GM23338 (cell line): ENCODE measurements around the gene TMEM8B.

Experiments used
- CREB1 ChIP-seq: fragments of 250-450 bp; sonication (Bioruptor Pico); IDR thresholded peaks from 2 replicates; pipeline ENCODE4 v1.5.0; 2020; ENCODE audit warnings: low read depth, mild to moderate bottlenecking, moderate library complexity
- EZH2 ChIP-seq: fragments of 200-600 bp; sonication (generic); IDR thresholded peaks from one replicate; pipeline ENCODE4 v1.8.0; 2017; ENCODE audit warnings: antibody characterized with exemption, mild to moderate bottlenecking, low read depth; ENCODE audit not compliant: unreplicated experiment
- EZH2phosphoT487 ChIP-seq: fragments of 200-600 bp; sonication (generic); IDR thresholded peaks from one replicate; pipeline ENCODE4 v1.8.1; 2018; ENCODE audit warnings: antibody characterized with exemption; ENCODE audit not compliant: unreplicated experiment
- JUNB ChIP-seq: IDR thresholded peaks from one replicate; pipeline ENCODE4 v1.6.1; 2016; ENCODE audit warnings: antibody characterized with exemption; ENCODE audit not compliant: unreplicated experiment
- POLR2AphosphoS5 ChIP-seq: IDR thresholded peaks from 2 replicates; pipeline ENCODE4 v1.6.1; 2016; ENCODE audit warnings: antibody characterized with exemption, low read depth
- REST ChIP-seq: IDR thresholded peaks from one replicate; pipeline ENCODE4 v1.6.1; 2018; ENCODE audit warnings: antibody characterized with exemption; ENCODE audit not compliant: unreplicated experiment
- ZNF114 ChIP-seq: fragments of 250-450 bp; sonication (Bioruptor Pico); IDR thresholded peaks from 2 replicates; pipeline ENCODE4 v1.5.0; 2020; ENCODE audit warnings: mild to moderate bottlenecking, moderate library complexity
- TF ChIP-seq, protein P1 (sequence below), 2 experiments: fragments of 200-600 bp in 1 of 2; sonication (generic) in 1 of 2; conservative IDR thresholded peaks; 2 replicates each; pipeline versions ENCODE4 v1.5.1 to v1.6.1; 2016 to 2017; ENCODE audit warnings: antibody characterized with exemption in 2 of 2, low read depth in 2 of 2, mild to moderate bottlenecking in 2 of 2, moderate library complexity in 1 of 2
- TF ChIP-seq, protein P2 (sequence below): IDR thresholded peaks from 2 replicates; pipeline ENCODE4 v1.6.1; 2016; ENCODE audit warnings: antibody characterized with exemption
- TF ChIP-seq, protein P3 (sequence below): fragments of 250-450 bp; sonication (Bioruptor Pico); IDR thresholded peaks from 2 replicates; pipeline ENCODE4 v1.5.0; 2020; ENCODE audit warnings: mild to moderate bottlenecking, moderate library complexity

DNA sequence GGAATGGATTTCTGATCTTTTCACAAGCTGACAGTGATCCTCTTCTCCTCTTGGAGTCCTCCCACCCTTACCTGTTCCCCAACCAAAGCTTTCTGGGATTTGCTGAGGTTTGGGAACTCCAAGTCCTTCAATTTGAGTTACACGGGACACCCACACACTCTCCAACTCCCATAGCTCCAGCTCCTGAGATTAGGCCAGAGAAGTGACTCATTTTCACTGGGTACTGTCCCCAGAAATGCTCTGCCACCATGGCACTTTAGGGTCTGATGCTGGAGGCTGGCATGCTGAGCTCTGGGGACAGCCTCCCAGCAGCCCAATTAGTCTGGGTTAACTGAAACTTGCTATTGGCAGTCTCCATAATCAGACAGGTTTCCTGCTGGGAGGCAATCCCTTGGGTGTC, 63.0 kb downstream of the TMEM8B start:
- TF ChIP-seq, protein P1, sequence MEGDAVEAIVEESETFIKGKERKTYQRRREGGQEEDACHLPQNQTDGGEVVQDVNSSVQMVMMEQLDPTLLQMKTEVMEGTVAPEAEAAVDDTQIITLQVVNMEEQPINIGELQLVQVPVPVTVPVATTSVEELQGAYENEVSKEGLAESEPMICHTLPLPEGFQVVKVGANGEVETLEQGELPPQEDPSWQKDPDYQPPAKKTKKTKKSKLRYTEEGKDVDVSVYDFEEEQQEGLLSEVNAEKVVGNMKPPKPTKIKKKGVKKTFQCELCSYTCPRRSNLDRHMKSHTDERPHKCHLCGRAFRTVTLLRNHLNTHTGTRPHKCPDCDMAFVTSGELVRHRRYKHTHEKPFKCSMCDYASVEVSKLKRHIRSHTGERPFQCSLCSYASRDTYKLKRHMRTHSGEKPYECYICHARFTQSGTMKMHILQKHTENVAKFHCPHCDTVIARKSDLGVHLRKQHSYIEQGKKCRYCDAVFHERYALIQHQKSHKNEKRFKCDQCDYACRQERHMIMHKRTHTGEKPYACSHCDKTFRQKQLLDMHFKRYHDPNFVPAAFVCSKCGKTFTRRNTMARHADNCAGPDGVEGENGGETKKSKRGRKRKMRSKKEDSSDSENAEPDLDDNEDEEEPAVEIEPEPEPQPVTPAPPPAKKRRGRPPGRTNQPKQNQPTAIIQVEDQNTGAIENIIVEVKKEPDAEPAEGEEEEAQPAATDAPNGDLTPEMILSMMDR (conservative IDR thresholded peaks at IDR 0.05; ENCODE audit: low read depth in 2 of 2) = no peak
- TF ChIP-seq POLR2AphosphoS5 (no peak), EZH2phosphoT487 (no peak), EZH2 (no peak), CREB1 (CRISPR knock-in tag) (no peak), REST (no peak), JUNB (no peak), ZNF114 (no peak)
- TF ChIP-seq, protein P2, sequence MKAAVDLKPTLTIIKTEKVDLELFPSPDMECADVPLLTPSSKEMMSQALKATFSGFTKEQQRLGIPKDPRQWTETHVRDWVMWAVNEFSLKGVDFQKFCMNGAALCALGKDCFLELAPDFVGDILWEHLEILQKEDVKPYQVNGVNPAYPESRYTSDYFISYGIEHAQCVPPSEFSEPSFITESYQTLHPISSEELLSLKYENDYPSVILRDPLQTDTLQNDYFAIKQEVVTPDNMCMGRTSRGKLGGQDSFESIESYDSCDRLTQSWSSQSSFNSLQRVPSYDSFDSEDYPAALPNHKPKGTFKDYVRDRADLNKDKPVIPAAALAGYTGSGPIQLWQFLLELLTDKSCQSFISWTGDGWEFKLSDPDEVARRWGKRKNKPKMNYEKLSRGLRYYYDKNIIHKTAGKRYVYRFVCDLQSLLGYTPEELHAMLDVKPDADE = no peak
- TF ChIP-seq, protein P3, sequence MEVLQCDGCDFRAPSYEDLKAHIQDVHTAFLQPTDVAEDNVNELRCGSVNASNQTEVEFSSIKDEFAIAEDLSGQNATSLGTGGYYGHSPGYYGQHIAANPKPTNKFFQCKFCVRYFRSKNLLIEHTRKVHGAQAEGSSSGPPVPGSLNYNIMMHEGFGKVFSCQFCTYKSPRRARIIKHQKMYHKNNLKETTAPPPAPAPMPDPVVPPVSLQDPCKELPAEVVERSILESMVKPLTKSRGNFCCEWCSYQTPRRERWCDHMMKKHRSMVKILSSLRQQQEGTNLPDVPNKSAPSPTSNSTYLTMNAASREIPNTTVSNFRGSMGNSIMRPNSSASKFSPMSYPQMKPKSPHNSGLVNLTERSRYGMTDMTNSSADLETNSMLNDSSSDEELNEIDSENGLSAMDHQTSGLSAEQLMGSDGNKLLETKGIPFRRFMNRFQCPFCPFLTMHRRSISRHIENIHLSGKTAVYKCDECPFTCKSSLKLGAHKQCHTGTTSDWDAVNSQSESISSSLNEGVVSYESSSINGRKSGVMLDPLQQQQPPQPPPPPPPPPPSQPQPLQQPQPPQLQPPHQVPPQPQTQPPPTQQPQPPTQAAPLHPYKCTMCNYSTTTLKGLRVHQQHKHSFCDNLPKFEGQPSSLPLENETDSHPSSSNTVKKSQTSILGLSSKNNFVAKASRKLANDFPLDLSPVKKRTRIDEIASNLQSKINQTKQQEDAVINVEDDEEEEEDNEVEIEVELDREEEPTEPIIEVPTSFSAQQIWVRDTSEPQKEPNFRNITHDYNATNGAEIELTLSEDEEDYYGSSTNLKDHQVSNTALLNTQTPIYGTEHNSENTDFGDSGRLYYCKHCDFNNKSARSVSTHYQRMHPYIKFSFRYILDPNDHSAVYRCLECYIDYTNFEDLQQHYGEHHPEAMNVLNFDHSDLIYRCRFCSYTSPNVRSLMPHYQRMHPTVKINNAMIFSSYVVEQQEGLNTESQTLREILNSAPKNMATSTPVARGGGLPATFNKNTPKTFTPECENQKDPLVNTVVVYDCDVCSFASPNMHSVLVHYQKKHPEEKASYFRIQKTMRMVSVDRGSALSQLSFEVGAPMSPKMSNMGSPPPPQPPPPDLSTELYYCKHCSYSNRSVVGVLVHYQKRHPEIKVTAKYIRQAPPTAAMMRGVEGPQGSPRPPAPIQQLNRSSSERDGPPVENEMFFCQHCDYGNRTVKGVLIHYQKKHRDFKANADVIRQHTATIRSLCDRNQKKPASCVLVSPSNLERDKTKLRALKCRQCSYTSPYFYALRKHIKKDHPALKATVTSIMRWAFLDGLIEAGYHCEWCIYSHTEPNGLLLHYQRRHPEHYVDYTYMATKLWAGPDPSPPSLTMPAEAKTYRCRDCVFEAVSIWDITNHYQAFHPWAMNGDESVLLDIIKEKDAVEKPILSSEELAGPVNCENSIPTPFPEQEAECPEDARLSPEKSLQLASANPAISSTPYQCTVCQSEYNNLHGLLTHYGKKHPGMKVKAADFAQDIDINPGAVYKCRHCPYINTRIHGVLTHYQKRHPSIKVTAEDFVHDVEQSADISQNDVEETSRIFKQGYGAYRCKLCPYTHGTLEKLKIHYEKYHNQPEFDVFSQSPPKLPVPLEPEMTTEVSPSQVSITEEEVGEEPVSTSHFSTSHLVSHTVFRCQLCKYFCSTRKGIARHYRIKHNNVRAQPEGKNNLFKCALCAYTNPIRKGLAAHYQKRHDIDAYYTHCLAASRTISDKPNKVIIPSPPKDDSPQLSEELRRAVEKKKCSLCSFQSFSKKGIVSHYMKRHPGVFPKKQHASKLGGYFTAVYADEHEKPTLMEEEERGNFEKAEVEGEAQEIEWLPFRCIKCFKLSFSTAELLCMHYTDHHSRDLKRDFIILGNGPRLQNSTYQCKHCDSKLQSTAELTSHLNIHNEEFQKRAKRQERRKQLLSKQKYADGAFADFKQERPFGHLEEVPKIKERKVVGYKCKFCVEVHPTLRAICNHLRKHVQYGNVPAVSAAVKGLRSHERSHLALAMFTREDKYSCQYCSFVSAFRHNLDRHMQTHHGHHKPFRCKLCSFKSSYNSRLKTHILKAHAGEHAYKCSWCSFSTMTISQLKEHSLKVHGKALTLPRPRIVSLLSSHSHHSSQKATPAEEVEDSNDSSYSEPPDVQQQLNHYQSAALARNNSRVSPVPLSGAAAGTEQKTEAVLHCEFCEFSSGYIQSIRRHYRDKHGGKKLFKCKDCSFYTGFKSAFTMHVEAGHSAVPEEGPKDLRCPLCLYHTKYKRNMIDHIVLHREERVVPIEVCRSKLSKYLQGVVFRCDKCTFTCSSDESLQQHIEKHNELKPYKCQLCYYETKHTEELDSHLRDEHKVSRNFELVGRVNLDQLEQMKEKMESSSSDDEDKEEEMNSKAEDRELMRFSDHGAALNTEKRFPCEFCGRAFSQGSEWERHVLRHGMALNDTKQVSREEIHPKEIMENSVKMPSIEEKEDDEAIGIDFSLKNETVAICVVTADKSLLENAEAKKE (CRISPR knock-in tag) = no peak
